KBM-7 (cell line): Measurements from ENCODE around the gene ULK4.
"Not testable (repeated sequence)": the region's sequence is repeated elsewhere in the genome, so short reads cannot be mapped to it uniquely, and the experiment has no call there.

Experiments
- DNase-seq: peaks from one replicate; pipeline ENCODE4 v3.0.0-alpha.2; 2015
- in situ Hi-C: fragments of 300-500 bp; cut with MboI; formaldehyde crosslinking; loops from 2 replicates; pipeline ENCODE4 v1.14.3; 2020; ENCODE audit warnings: low sequenced_read_pairs, low pct_unique_long_range_greater_than_20kb, mixed read lengths

The ULK4 gene

DNA sequence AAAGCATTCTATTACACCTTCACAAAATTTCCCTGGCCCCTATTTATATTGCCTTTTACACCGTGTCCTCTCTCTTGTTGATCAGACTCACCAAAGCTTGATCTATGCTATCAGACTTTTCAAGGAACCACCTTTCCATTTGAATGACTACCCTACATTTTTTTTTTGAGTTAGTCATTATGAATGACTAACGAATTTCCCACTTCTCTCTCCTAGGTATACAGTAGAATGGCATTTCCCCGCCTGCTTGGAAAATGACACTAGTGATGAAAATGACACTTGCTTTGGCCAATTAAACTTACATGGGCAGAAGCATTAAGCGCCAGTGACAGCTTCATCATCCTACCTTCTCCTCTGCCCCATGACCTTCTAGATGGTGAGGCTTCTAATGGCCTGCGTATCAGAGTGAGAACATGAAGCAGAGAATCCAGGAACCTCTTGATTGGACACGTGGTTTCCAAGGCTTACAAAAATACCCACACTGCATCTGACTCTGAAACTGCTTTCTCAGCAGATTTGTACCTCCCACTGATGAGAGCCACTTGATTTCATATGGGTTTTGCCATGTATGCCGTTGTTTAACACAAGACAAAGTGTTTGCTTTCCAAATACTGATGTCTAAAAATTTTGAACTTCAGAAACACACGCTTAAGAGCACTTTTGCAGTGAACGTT lies 392.1 kb downstream of the ULK4 start:
- in situ Hi-C loops = no loop called here
- no peak for DNase-seq

DNA sequence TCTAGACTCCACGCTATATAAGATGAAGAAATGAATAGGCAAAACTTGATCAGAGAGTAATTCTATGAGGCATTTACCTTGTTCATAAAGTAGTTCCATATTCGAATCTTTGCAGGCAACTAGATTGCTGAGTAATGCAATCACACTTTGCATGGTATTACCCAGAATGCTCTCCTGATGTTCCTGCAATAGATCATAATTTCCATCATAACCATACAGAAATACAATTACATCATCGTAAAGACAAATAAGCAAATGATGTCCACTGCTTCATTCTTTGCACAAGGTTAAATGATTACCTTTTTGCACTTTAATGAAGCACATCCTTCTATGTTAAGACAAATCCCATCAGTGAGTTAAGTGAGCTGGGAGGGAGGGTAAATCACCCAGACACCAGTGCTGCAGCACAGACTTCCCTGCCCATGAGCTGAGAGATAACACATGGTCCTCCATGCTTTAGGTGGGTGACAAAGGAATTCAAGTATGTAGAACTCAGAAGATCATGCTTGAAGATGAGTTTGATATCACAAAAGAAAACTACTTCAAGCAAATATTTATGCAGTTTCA lies 395.9 kb downstream of the ULK4 start:
- in situ Hi-C loops = no loop called here
- no peak for DNase-seq

DNA sequence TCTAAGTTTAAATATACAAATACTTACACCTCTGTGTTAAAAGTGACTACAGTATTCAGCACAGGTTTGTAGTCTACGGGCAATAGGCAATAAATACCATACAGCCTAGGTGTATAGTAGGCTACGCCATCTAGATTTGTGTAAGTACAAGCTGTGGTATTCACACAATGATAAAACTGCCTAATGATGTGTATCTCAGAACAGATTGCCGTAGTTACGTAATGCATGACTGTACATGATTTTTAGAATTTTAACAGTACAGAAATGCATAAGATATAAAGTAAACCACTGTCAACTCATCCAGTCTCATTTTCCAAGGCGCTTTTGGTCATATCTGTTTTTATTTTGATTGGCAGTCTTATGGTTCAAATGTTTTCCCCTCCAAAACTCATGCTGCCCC lies 396.9 kb downstream of the ULK4 start:
- DNase-seq = no peak
- in situ Hi-C loops = no loop called here

DNA sequence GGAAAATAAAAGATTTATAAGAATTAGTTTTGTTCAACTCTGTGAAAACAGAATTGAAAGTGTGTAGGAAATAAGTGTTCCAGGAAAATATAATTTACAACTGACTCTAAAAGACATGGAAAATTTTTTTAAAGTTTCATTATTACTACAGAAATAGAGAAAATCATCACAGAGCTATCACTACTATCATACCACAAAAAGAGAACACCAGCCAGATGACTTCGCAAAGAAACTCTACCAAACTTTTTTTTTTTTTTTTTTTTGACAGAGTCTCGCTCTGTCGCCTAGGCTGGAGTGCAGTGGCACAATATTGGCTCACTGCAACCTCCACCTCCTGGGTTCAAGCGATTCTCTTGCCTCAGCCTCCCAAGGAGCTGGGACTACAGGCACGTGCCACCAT lies 405.7 kb downstream of the ULK4 start:
- DNase-seq, in situ Hi-C loops: not testable (repeated sequence)

DNA sequence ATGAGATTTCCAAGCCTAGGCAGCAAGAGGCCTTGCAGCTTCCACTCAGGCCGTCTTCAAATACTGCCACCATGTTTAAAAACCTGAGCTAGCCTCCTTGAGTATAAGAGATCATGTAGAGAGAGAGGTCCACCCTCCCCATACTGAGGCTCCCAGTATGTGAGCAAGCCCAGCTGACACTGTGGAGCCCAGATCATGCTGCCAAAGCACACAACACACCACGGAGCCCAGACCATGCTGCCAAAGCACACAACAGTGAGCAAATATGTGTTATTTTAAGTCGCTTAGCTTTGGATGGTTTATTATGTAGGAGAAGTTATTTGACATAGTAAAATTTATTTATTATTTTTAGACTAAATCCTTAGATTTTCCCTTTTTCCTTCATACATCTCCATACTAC lies 428.9 kb downstream of the ULK4 start:
- in situ Hi-C loops = no loop called here
- DNase-seq = no peak

DNA sequence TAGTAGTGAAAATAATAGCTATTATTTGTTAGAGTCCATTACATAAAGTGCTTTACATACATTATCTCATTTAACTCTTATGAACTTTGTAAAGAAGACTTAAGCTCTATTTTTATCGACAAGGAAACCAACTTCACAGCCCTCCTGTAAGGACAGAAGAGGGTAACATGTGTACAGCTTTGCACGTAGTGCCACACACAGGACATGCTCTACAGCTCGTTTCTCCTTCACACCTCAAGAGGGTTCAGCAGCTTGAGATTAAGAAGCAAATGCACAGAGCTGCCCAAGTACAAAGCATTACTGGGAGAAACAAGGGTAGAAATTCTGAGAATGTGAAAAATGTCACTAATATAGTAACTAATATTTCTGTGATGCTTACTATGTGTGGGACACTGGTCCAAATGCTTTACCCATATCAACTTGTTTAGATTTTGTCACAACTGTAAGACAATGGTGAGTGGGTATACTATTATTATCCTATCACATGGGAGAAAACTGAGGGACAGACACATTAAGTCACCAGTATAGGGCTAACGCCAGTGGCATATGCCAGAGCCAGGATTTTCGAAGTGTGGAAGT lies 434.8 kb downstream of the ULK4 start:
- in situ Hi-C loops = no loop called here
- no peak for DNase-seq

DNA sequence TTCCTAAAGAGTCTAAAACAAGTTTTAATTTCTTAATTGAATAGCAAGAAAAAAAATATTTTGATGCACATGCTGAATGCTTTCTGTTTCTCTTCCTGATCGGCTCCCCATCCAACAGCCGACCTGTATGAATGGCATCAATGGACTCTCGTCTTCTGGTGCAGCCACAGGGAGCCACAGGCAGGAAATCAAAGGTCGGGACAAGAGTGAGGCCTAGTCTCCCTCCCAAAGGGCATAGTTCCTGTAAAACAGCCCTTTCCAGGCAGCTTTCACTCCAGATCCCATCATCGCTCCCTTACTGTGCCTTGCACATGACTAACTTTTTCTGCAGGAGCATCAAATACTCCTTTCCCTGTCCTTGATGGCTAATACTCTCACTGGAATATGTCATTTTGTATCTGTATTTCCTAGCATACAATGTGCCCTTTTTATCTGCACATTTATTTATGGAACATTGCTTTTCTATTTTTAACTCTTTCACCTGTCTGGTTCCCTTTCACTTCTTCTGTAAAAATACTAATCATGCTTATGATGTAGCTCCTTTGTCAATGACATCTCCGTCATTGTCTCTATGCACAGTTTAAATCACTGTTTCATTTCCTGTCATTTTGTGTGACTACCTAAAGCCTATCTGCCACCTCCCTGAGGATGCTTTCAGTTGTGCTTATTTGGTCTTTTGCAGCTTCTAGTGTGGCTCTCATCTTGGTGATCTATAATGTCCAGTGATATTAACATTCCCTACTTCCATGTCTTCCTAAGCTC lies 436.4 kb downstream of the ULK4 start:
- DNase-seq = no peak
- in situ Hi-C loops = no loop called here

DNA sequence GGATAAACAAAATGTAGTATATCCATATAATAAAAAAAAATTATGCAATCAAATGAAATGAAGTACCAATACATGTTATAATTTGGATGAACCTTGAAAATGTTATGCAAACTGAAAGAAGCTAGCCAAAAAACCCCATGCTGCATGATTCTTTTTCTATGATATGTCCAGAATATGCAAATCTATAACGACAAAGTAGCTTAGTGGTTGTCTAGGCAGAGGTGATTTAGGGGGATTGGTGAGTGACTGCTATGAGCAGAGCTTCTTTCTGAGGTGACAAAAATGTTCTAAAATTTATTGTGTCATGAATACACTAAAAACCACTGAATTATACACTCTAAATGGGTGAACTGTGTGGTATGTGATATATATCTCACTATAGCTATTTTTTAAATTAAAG lies 438.0 kb downstream of the ULK4 start:
- in situ Hi-C loops = no loop called here
- DNase-seq = no peak

DNA sequence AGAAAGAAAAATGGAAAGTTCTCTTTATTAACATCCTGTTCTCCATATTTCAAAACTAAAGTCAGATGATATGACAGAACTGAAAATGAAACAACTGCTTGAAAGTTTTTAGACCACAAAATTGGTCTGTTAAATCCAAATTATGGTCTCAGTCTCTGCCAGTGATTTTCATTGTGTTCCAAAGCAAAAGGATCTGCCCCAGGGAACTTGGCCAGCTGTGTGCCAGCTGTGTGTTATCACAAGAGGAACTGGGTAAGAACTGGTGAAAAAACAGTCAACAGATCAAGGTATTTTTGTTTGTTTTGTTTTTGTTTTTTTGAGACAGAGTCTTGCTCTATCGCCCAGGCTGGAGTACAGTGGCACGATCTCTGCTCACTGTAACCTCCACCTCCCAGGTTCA lies 439.3 kb downstream of the ULK4 start:
- in situ Hi-C loops = no loop called here
- DNase-seq = no peak

DNA sequence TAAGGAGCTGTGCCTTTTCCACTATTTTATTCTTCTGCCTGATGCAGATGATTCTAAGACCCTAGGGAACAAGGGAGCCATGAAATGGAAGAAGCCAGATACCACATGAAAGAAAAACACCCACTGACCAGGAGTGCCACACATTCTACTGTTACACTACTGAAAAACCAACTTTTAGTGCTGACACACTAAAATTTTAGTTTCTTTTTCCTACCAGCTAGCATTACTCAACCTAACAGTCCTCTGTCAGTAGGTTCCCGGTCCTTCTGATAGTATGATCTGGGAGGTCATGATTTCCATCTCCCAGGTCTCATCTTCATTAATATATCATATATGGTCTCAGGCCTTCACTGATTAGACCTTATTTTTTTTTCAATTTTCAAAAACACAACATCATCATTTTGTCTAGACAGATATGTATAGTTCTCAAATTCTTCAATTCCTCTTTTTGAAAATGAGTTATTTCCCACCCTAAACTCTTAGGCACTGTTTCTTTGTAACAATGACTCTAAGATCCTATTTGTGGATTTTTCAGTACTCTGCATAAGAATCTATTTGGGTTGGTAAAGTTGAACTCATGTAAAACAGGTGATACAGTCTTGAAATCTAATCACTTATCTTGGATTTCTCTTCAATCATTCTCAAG lies 440.8 kb downstream of the ULK4 start:
- DNase-seq = no peak
- in situ Hi-C loops = no loop called here

DNA sequence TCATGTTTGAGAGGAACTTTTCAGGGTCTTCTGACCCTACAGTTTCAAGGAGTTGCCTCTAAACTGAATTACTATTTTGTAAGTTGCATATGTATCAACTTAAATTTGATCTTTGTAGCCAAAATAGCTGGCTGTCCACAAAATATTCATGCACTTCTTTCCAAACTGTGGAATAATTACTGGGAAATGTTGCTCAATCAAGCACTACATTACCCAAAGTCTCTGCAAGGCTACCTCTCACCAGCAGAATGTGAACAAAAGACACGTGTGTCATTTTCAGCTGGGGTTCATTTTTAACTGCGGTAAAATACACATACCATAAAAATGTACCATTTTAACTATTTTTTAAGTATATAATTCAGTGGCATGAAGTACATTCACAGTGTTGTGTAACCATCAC lies 442.2 kb downstream of the ULK4 start:
- in situ Hi-C loops = no loop called here
- DNase-seq = no peak

DNA sequence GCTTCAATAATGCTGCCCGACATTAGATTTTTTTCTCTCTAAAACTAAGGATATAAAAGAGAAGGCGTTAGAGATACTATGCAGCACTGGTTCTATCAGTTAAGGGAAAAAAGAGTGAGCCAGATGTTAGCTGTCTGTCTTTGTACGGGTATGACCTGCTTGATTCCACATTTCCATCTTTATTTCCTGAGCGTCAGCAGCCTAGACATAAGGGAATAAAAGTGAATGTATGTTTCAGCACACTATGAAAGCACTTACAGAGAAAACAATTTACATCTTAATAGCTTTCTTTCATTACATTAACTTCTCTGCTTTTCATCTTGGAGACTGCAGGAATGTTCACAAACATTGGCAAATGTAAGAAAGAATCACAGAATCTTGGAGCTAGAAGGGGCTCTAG lies 443.3 kb downstream of the ULK4 start:
- DNase-seq = no peak
- in situ Hi-C loops = no loop called here

DNA sequence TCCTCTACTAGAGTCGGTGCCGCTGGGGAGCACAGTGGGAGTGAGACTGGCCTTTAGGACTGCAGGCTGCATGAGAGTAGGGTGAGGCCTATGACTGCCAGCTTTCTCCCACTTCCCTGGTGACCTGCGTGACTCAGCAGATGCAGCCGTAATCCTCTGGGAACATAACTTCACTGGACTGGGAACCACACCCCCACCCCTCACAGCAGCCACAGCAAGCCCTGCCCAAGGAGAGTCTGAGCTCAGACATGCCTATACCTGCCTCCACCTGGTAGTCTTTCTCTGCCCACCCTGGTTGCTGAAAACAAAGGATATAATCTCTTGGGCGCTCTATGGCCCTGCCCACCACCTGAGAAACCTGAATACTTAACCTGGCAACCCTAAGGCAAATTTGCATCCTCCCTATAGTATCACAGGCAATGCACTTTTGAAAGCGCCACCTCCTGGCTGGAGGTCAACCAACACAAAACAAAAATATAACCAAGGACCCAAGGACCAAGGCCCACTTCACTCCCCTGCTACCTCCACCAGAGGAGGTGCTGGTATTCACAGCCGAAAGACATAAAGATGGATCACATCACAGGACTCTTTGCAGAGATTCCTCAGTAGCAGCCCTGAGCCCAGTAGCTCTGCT lies 453.7 kb downstream of the ULK4 start:
- in situ Hi-C loops = no loop called here
- DNase-seq = no peak

DNA sequence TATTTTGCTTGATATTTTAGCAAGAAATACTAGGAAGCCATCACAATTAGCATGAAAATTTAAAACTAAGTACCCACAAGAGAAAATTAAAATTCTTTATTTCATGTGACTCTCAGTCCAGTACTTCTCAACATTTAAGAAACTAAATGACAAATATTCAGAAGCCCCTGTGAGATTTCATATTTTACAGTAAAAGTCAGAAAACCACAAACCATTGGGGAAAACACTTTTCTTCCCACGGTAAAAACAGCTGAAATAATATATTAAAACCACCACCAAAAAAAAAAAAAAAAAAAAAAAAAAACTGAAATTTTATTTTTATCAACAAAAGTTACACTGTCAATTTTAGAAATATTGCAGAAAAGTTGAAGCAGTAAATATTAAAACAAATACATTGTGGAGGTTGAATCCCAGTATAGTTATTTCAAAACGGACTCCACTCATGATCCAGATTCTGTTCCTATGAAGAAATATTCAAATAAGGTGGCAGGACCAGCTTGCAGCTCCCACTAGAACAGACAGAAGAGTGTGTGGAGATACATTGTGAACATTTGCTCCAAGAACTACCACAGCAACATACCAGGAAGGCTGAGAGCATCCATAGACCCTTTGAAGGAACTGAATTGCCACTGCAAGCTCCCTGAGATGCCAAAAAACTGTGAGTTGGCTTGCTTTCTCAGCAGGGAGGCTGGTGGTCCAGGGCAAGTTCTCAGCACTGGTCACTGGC lies 454.4 kb downstream of the ULK4 start:
- in situ Hi-C loops = no loop called here
- no peak for DNase-seq

DNA sequence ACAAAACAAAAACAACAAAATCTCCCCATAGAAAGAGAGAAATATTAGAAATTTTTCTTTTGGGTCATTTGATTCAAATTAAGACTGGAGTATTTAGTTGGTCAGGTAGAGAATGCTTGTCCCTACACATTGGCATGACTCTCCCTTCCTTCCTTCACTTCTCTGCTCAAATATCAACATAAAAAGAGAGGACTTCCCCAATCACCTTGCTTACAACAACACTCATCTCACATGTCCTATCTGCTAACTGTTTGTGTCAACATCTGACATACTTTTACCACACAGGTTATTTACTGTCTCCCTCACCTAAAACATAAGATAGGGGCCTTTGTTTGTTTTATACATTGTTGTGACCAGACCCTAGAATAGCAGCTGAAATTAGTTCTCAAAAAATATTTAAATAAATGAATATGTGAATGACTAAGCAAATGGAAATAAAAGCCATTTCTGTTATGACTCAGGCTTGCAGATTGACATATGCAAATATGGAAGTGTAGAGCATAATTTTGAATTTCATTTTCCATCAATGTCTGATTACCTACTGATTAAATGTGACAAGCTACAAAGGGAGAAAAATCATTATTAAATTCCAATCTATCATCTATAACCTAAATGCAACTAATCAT lies 457.8 kb downstream of the ULK4 start:
- in situ Hi-C loops = no loop called here
- no peak for DNase-seq

DNA sequence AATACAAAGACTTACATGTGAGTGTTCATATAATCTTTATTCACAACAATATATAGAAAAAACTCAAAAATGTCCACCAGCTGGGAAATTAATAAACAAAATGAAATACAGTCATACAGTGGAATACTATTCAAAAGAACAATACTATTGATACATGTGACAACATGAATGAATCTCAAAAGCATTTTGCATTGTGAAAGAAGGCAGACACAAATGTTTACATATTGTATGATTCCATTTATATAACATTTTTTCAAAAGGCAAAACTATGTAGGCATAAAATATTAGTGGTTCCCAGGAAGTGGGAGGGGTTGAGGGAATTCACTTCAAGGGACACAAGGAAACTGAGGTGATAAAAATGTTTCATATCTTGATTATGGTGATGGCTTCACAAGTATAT lies 459.4 kb downstream of the ULK4 start:
- no peak for DNase-seq
- in situ Hi-C loops = no loop called here

DNA sequence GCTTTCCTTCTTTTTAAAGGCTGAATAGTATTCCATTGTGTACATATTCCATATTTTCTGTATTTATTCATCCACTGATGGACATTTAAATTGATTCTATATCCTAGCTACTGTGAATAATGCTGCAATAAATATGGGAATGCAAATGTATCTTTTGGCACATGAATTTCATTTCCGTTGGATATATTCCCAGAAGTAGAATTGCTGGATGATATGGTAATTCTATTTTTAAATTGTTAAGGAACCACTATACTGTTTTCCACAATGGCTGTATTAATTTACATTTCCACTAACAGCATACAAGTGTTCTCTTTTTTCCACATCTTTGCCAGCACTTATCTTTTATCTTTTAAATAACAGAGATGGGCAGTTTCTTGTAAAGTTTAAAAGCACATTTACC lies 459.9 kb downstream of the ULK4 start:
- in situ Hi-C loops = no loop called here
- no peak for DNase-seq

DNA sequence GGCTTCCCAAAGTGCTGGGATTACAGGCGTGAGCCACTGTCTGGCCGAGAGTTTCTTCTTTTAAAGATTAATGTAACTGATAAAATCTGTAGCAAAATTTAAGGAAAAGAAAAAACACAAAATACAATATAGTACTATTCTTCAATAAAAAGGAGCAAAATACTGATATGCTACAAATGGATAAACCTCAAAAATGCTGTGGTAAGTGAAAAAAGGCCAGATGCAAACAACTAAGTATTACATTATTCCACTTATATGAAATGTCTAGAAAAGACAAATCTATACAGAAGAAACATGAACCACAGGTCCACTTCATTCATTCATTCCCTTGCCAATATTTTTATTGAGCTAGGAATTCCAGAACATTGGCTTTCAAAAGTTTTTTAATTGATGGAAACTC lies 463.1 kb downstream of the ULK4 start:
- in situ Hi-C loops = no loop called here
- no peak for DNase-seq
